Hippocampal formation (tissue), 2 donors: Measurements from ENCODE around the gene BRSK1.

ENCODE experiments used
- DNase-seq, 2 donors: peaks; one replicate each; lab custom pipeline; 2025; lab: John Stamatoyannopoulos, UW

Gene BRSK1

DNA sequence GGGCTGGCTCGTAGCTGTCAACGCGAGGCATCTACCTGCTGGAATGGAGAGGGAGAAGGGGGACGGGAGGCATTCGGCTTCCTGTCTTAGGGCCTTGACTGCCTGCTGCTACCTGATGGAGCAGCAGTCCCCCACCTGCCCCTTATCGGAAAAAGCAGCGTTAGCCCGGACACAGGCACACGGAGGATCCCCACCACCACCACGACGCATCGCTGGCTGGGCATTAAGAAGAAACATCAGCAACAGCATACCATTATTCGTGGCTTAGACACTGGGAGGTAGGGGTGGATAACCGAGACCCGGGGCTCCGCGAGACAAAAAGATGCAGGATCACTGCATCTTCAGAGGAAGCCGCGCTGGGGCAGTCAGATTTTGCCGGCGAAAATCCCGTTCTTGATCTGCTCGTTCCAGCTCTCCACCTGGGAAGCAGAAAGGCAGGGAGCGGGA is 69.6 kb downstream of the BRSK1 start:
- no peak for DNase-seq

DNA sequence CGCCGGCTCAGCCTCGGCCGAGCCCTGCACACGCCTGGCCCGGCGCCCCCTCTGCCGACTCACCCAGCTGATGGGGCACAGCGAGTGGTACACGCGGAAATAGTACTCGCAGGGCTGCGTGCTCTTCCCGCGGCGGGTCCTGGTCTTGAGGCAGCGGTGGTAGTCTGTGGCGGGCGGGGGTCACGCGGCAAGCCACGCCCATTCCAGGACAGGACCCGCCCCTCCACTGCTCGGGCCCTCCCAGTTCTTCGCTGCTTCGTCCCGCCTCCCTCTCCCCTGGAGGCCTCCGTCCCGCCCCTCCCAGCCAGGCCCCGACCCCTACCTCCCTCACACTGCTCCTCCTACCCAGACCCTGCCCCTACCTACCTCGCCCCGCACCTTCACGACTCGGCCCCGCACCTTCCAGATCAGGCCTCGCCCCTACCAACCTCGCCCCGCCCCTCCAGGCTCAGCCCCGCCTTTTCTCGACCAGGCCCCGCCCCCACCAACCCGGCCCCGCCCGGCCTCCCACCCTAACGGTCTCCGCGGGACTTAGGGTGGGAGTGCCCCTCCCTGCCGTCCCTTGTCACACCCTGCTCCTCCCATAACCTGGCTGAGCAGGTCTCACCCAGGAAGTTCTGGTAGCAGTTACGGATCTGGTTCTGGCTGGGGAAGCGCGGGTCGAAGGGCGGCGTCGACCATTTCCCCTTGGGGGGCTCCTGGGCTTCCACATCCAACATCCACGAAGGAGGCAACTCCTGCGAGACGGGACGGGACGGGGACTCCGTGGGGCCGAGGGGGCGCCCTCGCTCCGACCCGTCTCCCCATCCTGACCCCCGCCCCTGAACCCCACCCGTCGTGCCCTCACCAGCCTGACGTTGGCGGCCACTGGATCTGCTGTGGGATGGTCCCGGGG is 70.3 kb downstream of the BRSK1 start:
- DNase-seq = no peak

DNA sequence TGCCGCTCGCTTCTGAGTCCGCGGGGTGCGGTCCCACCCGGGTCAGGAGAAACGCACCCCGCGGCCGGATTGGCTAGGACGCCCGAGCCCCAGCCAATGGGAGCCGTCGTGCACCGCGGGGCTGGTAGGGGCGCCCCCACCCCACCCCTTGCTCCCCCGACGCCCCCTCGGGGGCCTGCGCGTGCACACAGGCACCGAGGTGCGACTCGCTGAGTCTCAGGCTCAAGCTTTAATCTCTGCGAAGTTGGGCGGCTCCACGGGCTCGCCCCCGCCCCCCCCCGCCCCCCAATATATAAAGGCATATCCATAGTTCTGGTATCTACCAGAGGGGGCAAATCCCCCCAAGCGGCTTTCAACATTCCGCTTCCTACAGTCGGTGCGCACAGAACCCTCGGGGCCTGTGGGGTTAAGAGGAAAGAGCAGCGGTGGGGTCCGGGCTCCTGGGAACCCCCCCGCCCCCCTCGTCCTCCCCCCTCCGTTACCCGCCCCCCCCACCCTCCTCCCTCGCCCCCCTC is 71.0 kb downstream of the BRSK1 start, which contains the start of gene COX6B2:
Gene COX6B2 (minus strand): TSS at position 22 of the 515 bp plus-strand sequence. CDS start 198 bp downstream, outside the sequence.
- no peak for DNase-seq

DNA sequence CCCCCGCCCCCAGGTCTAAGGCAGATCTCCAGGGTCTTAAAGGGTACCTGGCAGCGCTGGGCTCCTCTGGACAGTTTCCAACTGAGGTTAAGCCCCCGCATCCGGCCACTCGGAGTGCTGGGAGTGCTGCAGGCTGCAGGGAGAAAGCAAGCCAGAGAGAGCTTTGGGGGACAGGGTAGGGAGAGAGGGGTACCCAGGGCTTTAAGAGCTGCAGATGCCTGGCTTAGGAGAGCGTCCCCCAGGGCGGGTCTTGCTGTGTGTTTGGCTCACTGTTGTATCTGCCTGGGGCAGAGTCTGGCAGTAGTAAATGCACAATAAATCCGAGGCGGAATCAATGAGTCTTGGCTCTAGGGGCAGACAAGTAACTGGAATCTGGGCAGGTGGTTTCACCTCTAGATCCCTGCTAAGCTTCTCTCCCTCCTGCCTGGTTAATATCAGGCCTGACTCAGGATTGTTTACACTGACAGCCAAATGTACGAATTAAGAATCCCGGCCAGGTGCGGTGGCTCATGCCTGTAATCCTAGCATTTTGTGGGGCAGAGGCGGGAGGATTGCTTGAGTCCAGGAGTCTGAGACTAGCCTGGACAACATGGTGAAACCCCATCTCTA is 71.5 kb downstream of the BRSK1 start:
- DNase-seq = no peak

DNA sequence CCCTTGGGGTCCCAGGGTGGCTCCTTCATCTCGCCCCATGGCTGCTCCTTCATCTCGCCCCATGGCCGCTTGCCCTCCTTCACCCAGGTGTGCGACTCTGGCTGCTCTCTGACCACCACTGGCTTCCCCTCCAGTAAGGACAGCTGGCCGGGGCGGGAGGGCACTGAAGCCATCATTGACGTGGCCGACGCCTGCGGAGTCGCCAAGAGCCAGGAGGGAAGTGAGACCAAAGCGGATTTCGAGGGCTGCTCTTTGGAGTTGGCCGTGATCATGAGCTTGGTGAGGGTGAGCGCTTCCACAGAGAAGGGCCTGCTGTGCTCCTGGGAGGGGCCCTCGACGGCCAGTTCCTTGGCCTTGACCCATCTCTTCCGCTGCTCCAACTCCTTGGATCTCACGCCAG is 74.7 kb downstream of the BRSK1 start:
- DNase-seq = no peak

DNA sequence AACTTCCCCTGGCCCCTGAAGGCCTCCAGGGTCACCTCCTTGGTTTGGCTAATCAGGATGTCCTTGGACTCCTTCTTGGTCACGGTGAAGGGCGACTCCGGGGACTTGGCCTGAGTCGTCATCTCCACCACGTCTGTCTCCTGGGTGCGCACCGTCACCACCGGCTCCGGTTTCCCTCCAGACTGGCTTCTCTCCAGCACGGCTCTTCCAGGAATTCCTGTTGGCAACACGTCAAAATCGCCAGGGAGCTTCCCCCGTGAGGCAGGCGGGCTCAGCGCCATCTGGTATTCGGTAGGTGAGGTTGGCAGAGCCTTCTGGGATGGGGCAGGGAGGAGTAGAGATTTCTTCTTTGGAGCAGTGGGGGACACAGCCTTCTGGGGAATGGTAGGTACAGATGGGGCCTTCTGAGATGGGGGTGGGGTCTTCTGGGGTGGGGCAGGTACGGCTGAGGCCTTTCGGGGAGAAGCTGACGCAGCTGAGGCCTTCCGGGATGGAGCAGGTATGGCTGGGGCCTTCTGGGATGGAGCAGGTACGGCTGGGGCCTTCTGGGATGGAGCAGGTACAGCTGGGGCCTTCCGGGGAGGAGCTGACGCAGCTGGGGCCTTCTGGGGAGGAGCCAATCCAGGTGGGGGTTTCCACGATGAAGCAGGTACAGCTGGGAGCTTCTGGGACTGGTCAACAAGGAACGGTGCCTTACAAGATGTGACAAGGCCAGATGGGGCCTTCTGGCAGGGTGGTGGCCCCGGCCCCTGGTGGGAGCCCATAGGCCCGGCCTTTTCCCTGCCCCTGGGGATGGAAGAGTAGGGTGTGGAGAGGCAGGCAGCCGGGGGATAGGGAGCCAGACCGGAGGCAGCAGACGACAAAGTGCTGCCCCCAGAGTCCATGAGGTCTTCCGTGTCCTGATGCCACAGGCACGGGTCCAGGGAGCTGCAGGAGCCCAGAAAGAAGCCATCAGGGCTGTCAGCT is 75.4 kb downstream of the BRSK1 start:
- DNase-seq = no peak

DNA sequence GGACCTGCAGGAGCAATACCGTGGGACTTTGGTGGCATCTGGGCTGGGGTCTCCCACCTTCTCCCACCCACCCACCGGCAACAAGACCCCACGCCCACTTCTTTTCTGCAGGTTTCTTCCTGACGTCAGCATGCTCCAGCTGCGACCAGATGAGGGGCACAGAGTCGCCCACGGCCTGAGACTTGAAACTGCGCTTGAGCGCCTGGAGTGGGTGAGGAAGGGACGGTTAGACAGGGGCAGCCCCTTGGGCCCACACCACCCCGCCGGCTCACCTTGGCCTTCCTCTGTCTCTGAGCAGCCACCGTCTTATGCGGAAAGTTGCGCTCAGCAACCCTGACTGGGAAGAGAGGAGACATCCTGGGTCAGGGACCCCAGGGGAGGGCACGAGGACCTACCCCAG is 77.1 kb downstream of the BRSK1 start:
- DNase-seq = no peak
